OCI-LY7 (cell line): ENCODE results near the gene SRGAP3. TPM values are rescaled to one million over a fixed set of nuclear protein-coding genes. Genes with fewer than 3 reads are reported as not detected.

Experiments
- BruUV-seq: library from RNA; stranded (reverse); fragments of 400-500 nt; replicated peaks from 2 replicates; lab custom pipeline; 2021; lab: Mats Ljungman, UMichigan
- CTCF ChIA-PET: fragments of 300-600 bp; sonication (Branson Sonifier 250); formaldehyde crosslinking; loops from one replicate; lab custom pipeline; 2022; ENCODE audit warnings: antibody characterized with exemption; ENCODE audit not compliant: unreplicated experiment; lab: Charles Lee
- POLR2A ChIA-PET: fragments of 300-600 bp; sonication (Branson Sonifier 250); formaldehyde crosslinking; loops from one replicate; lab custom pipeline; 2022; ENCODE audit warnings: antibody characterized with exemption; lab: Charles Lee
- DNase-seq: peaks from one replicate; pipeline ENCODE4 v3.0.0-alpha.2; 2015; ENCODE audit warnings: low spot score
- H2AFZ ChIP-seq: fragments of 200-600 bp; sonication (generic), shearing (Covaris generic); 2 replicates; pipeline ENCODE4 v1.6.1; 2014; ENCODE audit warnings: mild to moderate bottlenecking, antibody characterized with exemption, low read length, moderate library complexity
- H3K27ac ChIP-seq: fragments of 200-600 bp; sonication (generic); 2 replicates; pipeline ENCODE4 v1.5.1; 2014; ENCODE audit warnings: mixed run types, low read depth, mild to moderate bottlenecking, moderate library complexity, low read length, inconsistent platforms; ENCODE audit not compliant: poor library complexity, severe bottlenecking
- H3K36me3 ChIP-seq: fragments of 200-600 bp; sonication (generic); 2 replicates; pipeline ENCODE4 v1.6.1; 2014; ENCODE audit warnings: mild to moderate bottlenecking, antibody characterized with exemption, low read length, moderate library complexity, mixed read lengths; ENCODE audit not compliant: insufficient read depth
- H3K4me1 ChIP-seq: fragments of 200-600 bp; sonication (generic); 2 replicates; pipeline ENCODE4 v1.5.1; 2014; ENCODE audit warnings: mild to moderate bottlenecking, low read length; ENCODE audit not compliant: insufficient read depth, poor library complexity, severe bottlenecking
- H3K4me2 ChIP-seq: fragments of 200-600 bp; sonication (generic); 2 replicates; pipeline ENCODE4 v1.6.1; 2014; ENCODE audit warnings: mild to moderate bottlenecking, low read length
- H3K4me3 ChIP-seq: fragments of 200-600 bp; sonication (generic); 2 replicates; pipeline ENCODE4 v1.5.1; 2014; ENCODE audit warnings: mild to moderate bottlenecking, low read depth, low read length; ENCODE audit not compliant: poor library complexity, severe bottlenecking
- H3K79me2 ChIP-seq: fragments of 200-600 bp; sonication (generic); 2 replicates; pipeline ENCODE4 v1.6.1; 2016; ENCODE audit warnings: low read depth, mild to moderate bottlenecking, low read length, moderate library complexity, mixed read lengths; ENCODE audit not compliant: insufficient read depth
- H3K9me2 ChIP-seq: fragments of 200-600 bp; sonication (generic); 2 replicates; pipeline ENCODE4 v1.6.1; 2016; ENCODE audit warnings: mild to moderate bottlenecking, low read length, mixed read lengths; ENCODE audit not compliant: insufficient read depth
- H3K9me3 ChIP-seq: fragments of 200-600 bp; sonication (generic); 2 replicates; pipeline ENCODE4 v1.6.1; 2014; ENCODE audit warnings: mild to moderate bottlenecking, mixed run types, low read length, mixed read lengths
- H4K20me1 ChIP-seq: fragments of 200-600 bp; sonication (generic); 2 replicates; pipeline ENCODE4 v1.6.1; 2014; ENCODE audit warnings: mild to moderate bottlenecking, antibody characterized with exemption, low read length, moderate library complexity, mixed read lengths; ENCODE audit not compliant: insufficient read depth
- CTCF ChIP-seq: fragments of 200-600 bp; sonication (generic); conservative IDR thresholded peaks from 2 replicates; pipeline ENCODE4 v1.5.1; 2014; ENCODE audit warnings: mild to moderate bottlenecking, antibody characterized with exemption, low read length, moderate library complexity, mixed read lengths
- EZH2phosphoT487 ChIP-seq: fragments of 200-600 bp; sonication (generic); IDR thresholded peaks from 2 replicates; pipeline ENCODE4 v1.6.1; 2018; ENCODE audit warnings: low read depth, borderline replicate concordance, mild to moderate bottlenecking, mixed run types, antibody characterized with exemption, low read length, moderate library complexity, mixed read lengths
- intact Hi-C: fragments of 100-400 bp; cut with micrococcal nuclease; formaldehyde crosslinking; loops from one replicate; pipeline ENCODE4 v1.10.0; 2022; ENCODE audit not compliant: unreplicated experiment
- total RNA-seq, 2 experiments: library from RNA; depleted of rRNA in 1 of 2; stranded (reverse); fragments of >200 nt in 1 of 2; shearing (Covaris generic) in 1 of 2; gene quantifications; 2 replicates each; pipeline ENCODE4 v1.2.3, GENCODE V29; 2014 to 2022

The SRGAP3 gene
- total RNA-seq, 2 experiments from 2014 or later = 1.5 to 1.7 TPM

GRCh38 chr3:8988791-8989558 is 260.5 kb downstream of the SRGAP3 start:
- POLR2A ChIA-PET = interaction anchor here (2.1 kb wide), 1 partner anchor 8 kb away, joined by 7 read pairs; no protein-coding TSS in a partner anchor
- H3K9me2 ChIP-seq = no peaks in the 10 kb centered on the region
- DNase-seq = no peak
- no peaks in the 10 kb centered on the region for H4K20me1 ChIP-seq
- H3K36me3 ChIP-seq = no peaks in the 10 kb centered on the region
- intact Hi-C loops = loop anchor here (1.0 kb wide), 1 partner anchor 313 kb away; no protein-coding TSS in a partner anchor
- no TSS peak for BruUV-seq
- H2AFZ ChIP-seq = no peak overlapping the region
- no peaks in the 10 kb centered on the region for H3K79me2 ChIP-seq
- TF ChIP-seq CTCF = no peak
- TF ChIP-seq EZH2phosphoT487 = no peak
- no peaks in the 10 kb centered on the region for H3K4me1 ChIP-seq
- no peak overlapping the region for H3K4me3 ChIP-seq
- H3K9me3 ChIP-seq = no peaks in the 10 kb centered on the region
- CTCF ChIA-PET = no interaction called here
- H3K4me2 ChIP-seq = no peak overlapping the region
- no peak overlapping the region for H3K27ac ChIP-seq

GRCh38 chr3:8988384-8988655 is 261.1 kb downstream of the SRGAP3 start:
- ChIA-PET CTCF (interaction anchor here (0.6 kb wide), 1 partner anchor 314 kb away, joined by 5 read pairs; no protein-coding TSS in a partner anchor), POLR2A (interaction anchor here (2.1 kb wide), 1 partner anchor 8 kb away, joined by 7 read pairs; no protein-coding TSS in a partner anchor)
- intact Hi-C loops = loop anchor here (1.0 kb wide), 1 partner anchor 314 kb away; no protein-coding TSS in a partner anchor
- no peaks in the 10 kb centered on the region for H3K9me2 ChIP-seq
- H2AFZ ChIP-seq = no peak overlapping the region
- H4K20me1 ChIP-seq = no peaks in the 10 kb centered on the region
- BruUV-seq = no TSS peak
- no peaks in the 10 kb centered on the region for H3K4me1 ChIP-seq
- DNase-seq = no peak
- no peaks in the 10 kb centered on the region for H3K79me2 ChIP-seq
- TF ChIP-seq CTCF (no peak), EZH2phosphoT487 (no peak)
- H3K27ac ChIP-seq = no peak overlapping the region
- no peak overlapping the region for H3K4me3 ChIP-seq
- no peaks in the 10 kb centered on the region for H3K36me3 ChIP-seq
- H3K9me3 ChIP-seq = no peaks in the 10 kb centered on the region
- H3K4me2 ChIP-seq = no peak overlapping the region
